Epithelial cell of esophagus (primary cell): Measurements from ENCODE around the gene GNPAT.

ENCODE experiments used
- DNase-seq: peaks from one replicate; pipeline ENCODE4 v3.0.0; 2010; ENCODE audit warnings: low read depth
- H3K4me3 ChIP-seq: 2 replicates; pipeline ENCODE4 v1.5.1; 2011; ENCODE audit warnings: mild to moderate bottlenecking, low read length, control low read depth
- TF ChIP-seq, protein P1 (sequence below): IDR thresholded peaks from 2 replicates; pipeline ENCODE4 v1.5.1; 2011; ENCODE audit warnings: low read depth, mild to moderate bottlenecking, low read length, control low read depth, inconsistent platforms; ENCODE audit not compliant: insufficient read depth; ENCODE audit errors: missing control alignments

Gene GNPAT

DNA sequence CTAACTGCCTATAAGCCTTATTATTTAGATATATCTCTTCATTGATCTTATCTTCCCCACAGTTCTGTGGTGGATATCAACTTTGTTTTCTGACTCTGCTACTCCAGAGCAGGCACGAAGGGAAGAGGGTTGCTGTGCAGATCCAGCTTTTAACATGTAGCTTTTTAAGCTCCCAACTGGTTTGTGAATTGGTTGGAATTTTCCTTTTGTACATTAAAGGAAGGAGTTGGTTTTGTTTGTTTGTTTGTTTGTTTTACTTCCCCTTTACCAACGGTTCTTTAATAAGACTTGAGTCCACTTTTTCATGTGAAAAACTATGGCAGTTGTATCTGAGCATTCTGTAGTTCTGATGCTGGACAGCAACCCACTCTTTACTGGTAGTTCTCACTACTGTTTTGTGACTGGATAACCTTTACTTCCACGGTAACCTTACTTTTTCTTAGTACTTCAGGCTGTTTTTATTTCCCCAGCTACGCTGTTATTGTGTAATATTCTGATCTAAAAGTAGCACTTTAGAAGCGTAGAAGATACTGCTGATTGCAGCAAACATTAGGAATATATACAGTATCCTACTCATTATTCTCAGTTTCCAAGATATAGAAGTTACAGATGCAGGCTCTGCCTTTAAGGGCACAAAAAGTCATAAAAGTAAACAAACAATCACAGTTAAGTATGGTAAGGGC, 1.6 kb downstream of the GNPAT start:
- peak overlapping the region; percentile 99 for H3K4me3 ChIP-seq
- peak; percentile 14 for DNase-seq
- TF ChIP-seq, protein P1, sequence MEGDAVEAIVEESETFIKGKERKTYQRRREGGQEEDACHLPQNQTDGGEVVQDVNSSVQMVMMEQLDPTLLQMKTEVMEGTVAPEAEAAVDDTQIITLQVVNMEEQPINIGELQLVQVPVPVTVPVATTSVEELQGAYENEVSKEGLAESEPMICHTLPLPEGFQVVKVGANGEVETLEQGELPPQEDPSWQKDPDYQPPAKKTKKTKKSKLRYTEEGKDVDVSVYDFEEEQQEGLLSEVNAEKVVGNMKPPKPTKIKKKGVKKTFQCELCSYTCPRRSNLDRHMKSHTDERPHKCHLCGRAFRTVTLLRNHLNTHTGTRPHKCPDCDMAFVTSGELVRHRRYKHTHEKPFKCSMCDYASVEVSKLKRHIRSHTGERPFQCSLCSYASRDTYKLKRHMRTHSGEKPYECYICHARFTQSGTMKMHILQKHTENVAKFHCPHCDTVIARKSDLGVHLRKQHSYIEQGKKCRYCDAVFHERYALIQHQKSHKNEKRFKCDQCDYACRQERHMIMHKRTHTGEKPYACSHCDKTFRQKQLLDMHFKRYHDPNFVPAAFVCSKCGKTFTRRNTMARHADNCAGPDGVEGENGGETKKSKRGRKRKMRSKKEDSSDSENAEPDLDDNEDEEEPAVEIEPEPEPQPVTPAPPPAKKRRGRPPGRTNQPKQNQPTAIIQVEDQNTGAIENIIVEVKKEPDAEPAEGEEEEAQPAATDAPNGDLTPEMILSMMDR, result no peak

DNA sequence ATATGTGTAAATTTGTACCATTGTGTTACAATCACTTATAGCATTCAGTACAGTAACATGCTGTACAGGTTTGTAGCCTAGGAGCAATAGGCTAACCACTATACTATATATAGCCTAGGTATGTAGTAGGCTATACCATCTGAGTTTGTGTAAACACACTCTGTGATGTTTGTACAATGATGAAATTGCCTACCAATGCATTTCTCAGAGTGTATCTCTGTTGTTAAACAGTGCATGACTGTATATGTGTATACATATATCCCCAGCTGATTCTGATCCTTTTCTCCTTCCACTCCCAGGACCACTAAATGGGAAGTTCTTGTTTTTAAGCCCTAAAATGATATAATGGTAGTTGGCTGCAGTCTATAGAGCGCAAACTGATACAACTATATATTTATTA, 7.8 kb downstream of the GNPAT start:
- TF ChIP-seq, protein P1, result no peak
- peak; percentile 32 for DNase-seq
- H3K4me3 ChIP-seq, result no peak overlapping the region

DNA sequence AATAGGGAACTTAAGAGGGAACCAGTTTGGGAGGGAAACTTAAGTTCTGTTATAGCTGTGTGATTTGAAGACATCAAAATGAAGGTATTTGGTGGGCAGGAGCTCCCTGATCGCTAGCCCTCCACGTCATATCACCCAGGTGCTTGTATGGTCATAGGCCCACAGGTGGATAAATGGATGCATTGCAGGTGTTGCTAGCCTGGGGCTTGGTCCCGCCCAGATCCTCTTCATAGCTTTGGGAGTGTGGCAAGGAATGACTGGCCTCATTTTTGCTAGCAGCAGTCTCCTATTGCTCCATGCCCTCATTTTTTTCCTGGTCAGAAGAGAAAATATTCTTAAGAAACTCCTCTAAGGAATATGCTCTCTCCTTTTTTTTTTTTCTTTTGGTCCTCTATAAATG, 11.3 kb downstream of the GNPAT start:
- peak; percentile 44 for DNase-seq
- TF ChIP-seq, protein P1, result no peak
- H3K4me3 ChIP-seq, result no peak overlapping the region

DNA sequence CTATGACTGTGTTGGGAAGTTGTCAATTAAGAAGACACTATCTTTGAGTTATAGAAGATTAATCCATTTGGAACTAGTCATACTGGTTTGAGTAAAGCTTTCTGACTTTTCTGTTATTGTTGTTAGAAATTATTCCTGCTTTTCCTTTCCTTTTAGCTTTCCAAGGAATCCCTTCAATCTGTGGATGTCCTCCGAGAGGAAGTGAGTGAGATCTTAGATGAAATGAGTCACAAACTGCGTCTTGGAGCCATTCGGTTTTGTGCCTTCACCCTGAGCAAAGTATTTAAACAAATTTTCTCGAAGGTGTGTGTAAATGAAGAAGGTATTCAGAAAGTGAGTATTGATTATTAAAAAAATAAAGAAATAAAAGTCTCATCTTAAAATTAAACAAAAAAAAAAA, 19.3 kb downstream of the GNPAT start:
- no peak for DNase-seq
- no peak overlapping the region for H3K4me3 ChIP-seq
- TF ChIP-seq, protein P1, result no peak

DNA sequence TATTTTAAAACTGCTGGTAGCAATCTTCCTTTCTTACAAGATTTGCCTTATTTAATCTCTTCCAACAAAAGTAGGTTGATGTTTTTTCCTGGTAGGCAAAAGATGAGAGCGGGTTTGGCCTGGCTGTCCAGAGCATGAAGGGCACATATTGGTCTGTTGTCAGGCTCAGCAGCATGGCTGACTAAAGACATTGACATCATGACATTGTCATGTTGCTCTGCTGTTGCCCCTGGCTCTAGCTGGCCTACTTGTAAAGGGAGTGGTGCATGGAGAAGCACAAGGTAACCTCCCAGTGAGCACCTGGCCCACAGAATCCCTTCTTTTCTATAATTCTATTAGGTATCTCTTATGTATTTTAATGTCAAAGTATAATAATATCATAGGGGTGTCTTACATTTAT, 23.6 kb downstream of the GNPAT start:
- peak; percentile 27 for DNase-seq
- no peak overlapping the region for H3K4me3 ChIP-seq
- TF ChIP-seq, protein P1, result no peak

DNA sequence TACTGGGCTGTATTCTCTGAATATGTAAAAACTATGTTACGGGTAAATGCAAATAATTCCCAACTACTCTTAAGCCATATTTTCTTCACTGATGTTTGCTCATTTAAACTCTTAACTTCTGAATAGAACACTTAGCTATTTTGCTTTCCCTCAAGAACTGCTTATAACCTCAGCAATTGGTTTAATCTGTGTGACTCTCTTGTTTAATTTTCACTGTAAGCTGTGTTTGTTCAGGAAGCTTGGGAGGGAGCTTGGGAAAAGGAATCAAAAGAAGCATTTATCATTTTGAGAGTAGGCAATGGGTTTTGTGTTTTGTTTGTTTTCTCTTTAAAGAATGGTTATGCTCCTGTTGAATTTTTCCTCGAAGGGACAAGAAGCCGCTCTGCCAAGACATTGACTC, 24.4 kb downstream of the GNPAT start:
- H3K4me3 ChIP-seq, result no peak overlapping the region
- DNase-seq, result no peak
- TF ChIP-seq, protein P1, result no peak

DNA sequence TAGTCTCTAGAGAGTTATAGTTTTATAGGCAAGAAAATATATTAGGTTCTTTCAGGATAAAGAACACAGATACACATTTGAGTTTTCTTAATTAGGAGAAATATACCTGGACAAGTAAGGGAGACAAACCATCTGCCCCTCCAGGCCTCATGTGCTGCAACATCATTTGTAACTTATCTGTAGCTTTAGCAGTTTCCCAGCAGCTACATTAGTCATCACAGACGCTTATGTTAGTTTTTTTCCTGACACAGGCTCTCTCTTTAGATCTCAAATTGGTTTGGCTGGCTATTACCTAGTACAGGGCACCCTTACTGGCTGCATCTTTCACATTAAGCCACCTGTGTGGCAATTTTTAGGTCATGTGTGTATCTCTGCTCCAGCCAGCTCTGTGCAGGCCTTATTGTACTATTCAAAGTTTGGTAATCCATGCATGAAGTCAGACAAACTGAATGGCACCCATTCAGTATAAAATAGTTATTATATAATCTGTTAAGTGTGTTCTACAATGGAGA, 25.9 kb downstream of the GNPAT start:
- TF ChIP-seq, protein P1, result no peak
- no peak overlapping the region for H3K4me3 ChIP-seq
- peak; percentile 6 for DNase-seq
